ENCODE data around the gene UACA. TPM values are rescaled to one million over a fixed set of nuclear protein-coding genes. Genes with fewer than 3 reads are reported as not detected.
"Not testable (repeated sequence)": the region's sequence is repeated elsewhere in the genome, so short reads cannot be mapped to it uniquely, and the experiment has no call there.

Gene UACA
- total RNA-seq, 4 donors from 2014 or later, result 35.9 to 78.9 (median 50.5) TPM

GRCh38 chr15:70753101-70753829, 10.1 kb downstream of the UACA start:
- no peak overlapping the region for H3K4me3 ChIP-seq
- no peak for ATAC-seq
- H3K4me1 ChIP-seq, result peaks cover 0 to 40% (median 8%) of the 10 kb centered on the region in 3 donors
- H3K27me3 ChIP-seq, result no peaks in the 10 kb centered on the region
- H3K27ac ChIP-seq, result peak overlapping the region in 1 of 4 donors; percentile 1
- 60% methylated on average over 4 of the region's 4 CpGs for WGBS, 2 donors (ENCODE audit: low coverage in 1 of 2)
- TF ChIP-seq POLR2AphosphoS5 (IDR thresholded peaks at IDR 0.05) (no peak), CTCF (IDR thresholded peaks at IDR 0.05) (no peak), EP300 (IDR thresholded peaks at IDR 0.05) (no peak), POLR2A (IDR thresholded peaks at IDR 0.05) (no peak)
- no peaks in the 10 kb centered on the region for H3K9me3 ChIP-seq
- H3K36me3 ChIP-seq, result no peaks in the 10 kb centered on the region

GRCh38 chr15:70752193-70752635, 11.1 kb downstream of the UACA start:
- ATAC-seq, result peak; percentile 86
- no peak overlapping the region for H3K4me3 ChIP-seq

GRCh38 chr15:70750203-70750869, 13.0 kb downstream of the UACA start:
- Histone ChIP-seq H3K4me1 (peaks cover 0 to 40% (median 8%) of the 10 kb centered on the region in 3 donors), H3K9me3 (no peaks in the 10 kb centered on the region), H3K27ac (no peak overlapping the region), H3K27me3 (no peaks in the 10 kb centered on the region), H3K36me3 (no peaks in the 10 kb centered on the region), H3K4me3 (no peak overlapping the region)
- WGBS, 2 donors (ENCODE audit: low coverage in 1 of 2), result 76 to 88% methylated on average over 5 to 8 of the region's 8 CpGs
- ATAC-seq, result no peak
- TF ChIP-seq POLR2AphosphoS5 (IDR thresholded peaks at IDR 0.05) (no peak), POLR2A (IDR thresholded peaks at IDR 0.05) (no peak), EP300 (IDR thresholded peaks at IDR 0.05) (no peak), CTCF (IDR thresholded peaks at IDR 0.05) (no peak)

More at GRCh38 chr15:70752193-70752635, 11.1 kb downstream of the UACA start:
- H3K27ac ChIP-seq, result peak overlapping the region in 2 of 4 donors; percentile 13 to 63
- no peaks in the 10 kb centered on the region for H3K36me3 ChIP-seq
- no peak for TF ChIP-seq POLR2A (IDR thresholded peaks at IDR 0.05)
- 49 to 52% methylated on average over 3 to 4 of the region's 4 CpGs for WGBS, 2 donors (ENCODE audit: low coverage in 1 of 2)
- H3K27me3 ChIP-seq, result no peaks in the 10 kb centered on the region
- H3K4me1 ChIP-seq, result peaks cover 0 to 40% (median 8%) of the 10 kb centered on the region in 3 donors
- H3K9me3 ChIP-seq, result no peaks in the 10 kb centered on the region

- no peak overlapping the region for H3K27ac ChIP-seq
- peaks cover under 1 to 45% (median 8%) of the 10 kb centered on the region in 3 donors for H3K4me1 ChIP-seq
- peak; percentile 55 for ATAC-seq
- no peak overlapping the region for H3K4me3 ChIP-seq
- TF ChIP-seq POLR2AphosphoS5 (IDR thresholded peaks at IDR 0.05) (no peak), CTCF (IDR thresholded peaks at IDR 0.05) (no peak), POLR2A (IDR thresholded peaks at IDR 0.05) (no peak)
- 35 to 38% methylated on average over 3 of the region's 3 CpGs for WGBS, 2 donors (ENCODE audit: low coverage in 1 of 2)
- no peaks in the 10 kb centered on the region for H3K9me3 ChIP-seq
- no peaks in the 10 kb centered on the region for H3K27me3 ChIP-seq
- H3K36me3 ChIP-seq, result no peaks in the 10 kb centered on the region
These were observed 15.0 kb downstream of the UACA start for GRCh38 chr15:70748281-70748747.

GRCh38 chr15:70746598-70746997, 16.8 kb downstream of the UACA start:
- peaks cover 12 to 45% (median 15%) of the 10 kb centered on the region in 3 donors for H3K4me1 ChIP-seq
- H3K27me3 ChIP-seq, H3K9me3 ChIP-seq, H3K36me3 ChIP-seq, ATAC-seq, H3K4me3 ChIP-seq, H3K27ac ChIP-seq: not testable (repeated sequence)
